SJSA1 (cell line): ENCODE data around the gene SPATA6L. TPM values are rescaled to one million over a fixed set of nuclear protein-coding genes. Genes with fewer than 3 reads are reported as not detected.
A peak's percentile ranks its signal among the peaks of the same experiment; 100 is the strongest.

Experiments
- DNase-seq, 2 experiments: peaks; one replicate each; pipeline ENCODE4 v3.0.0-alpha.2; 2015 to 2020; ENCODE audit warnings: low spot score in 2 of 2, low read depth in 1 of 2
- H3K27ac ChIP-seq: fragments of 250-450 bp; sonication (Bioruptor Pico); 2 replicates; pipeline ENCODE4 v1.5.1; 2020; ENCODE audit warnings: mild to moderate bottlenecking, moderate library complexity
- H3K27me3 ChIP-seq: fragments of 250-450 bp; sonication (Bioruptor Pico); replicated peaks from 2 replicates; pipeline ENCODE4 v1.5.1; 2020; ENCODE audit warnings: mild to moderate bottlenecking, moderate library complexity
- H3K36me3 ChIP-seq: fragments of 250-450 bp; sonication (Bioruptor Pico); 2 replicates; pipeline ENCODE4 v1.5.1; 2020; ENCODE audit warnings: mild to moderate bottlenecking
- H3K4me1 ChIP-seq: fragments of 250-450 bp; sonication (Bioruptor Pico); replicated peaks from 2 replicates; pipeline ENCODE4 v1.6.1; 2021; ENCODE audit warnings: mild to moderate bottlenecking
- H3K4me3 ChIP-seq: fragments of 250-450 bp; sonication (Bioruptor Pico); 2 replicates; pipeline ENCODE4 v1.5.1; 2020; ENCODE audit warnings: mild to moderate bottlenecking
- H3K9me3 ChIP-seq: fragments of 250-450 bp; sonication (Bioruptor Pico); replicated peaks from 2 replicates; pipeline ENCODE4 v1.5.1; 2020; ENCODE audit warnings: mild to moderate bottlenecking
- total RNA-seq: library from RNA; depleted of rRNA; stranded (reverse); fragments of >200 nt; shearing (Covaris generic); gene quantifications from 2 replicates; pipeline ENCODE4 v1.2.3, GENCODE V29; 2014

Gene SPATA6L
- total RNA-seq, 1 experiment from 2014 or later: 0.13 TPM

- H3K4me3 ChIP-seq: no peak overlapping the region
- H3K36me3 ChIP-seq: no peaks in the 10 kb centered on the region
- DNase-seq: no peak
- H3K27me3 ChIP-seq: no peaks in the 10 kb centered on the region
- H3K27ac ChIP-seq: no peak overlapping the region
- no peaks in the 10 kb centered on the region for H3K9me3 ChIP-seq
- H3K4me1 ChIP-seq: no peaks in the 10 kb centered on the region
Observed at GRCh38 chr9:4603830-4604229, 62.5 kb downstream of the SPATA6L start.

- no peaks in the 10 kb centered on the region for H3K9me3 ChIP-seq
- no peaks in the 10 kb centered on the region for H3K36me3 ChIP-seq
- DNase-seq: no peak
- no peak overlapping the region for H3K27ac ChIP-seq
- H3K4me1 ChIP-seq: 0 out of 2 replicates have a peak, but pooled peaks cover 8% of the 10 kb centered on the region
- H3K4me3 ChIP-seq: no peak overlapping the region
- no peaks in the 10 kb centered on the region for H3K27me3 ChIP-seq
Observed at GRCh38 chr9:4600368-4600767, 65.9 kb downstream of the SPATA6L start.

- H3K4me1 ChIP-seq: peaks cover 11% of the 10 kb centered on the region
- no peak overlapping the region for H3K27ac ChIP-seq
- H3K9me3 ChIP-seq: no peaks in the 10 kb centered on the region
- H3K27me3 ChIP-seq: no peaks in the 10 kb centered on the region
- no peaks in the 10 kb centered on the region for H3K36me3 ChIP-seq
- no peak overlapping the region for H3K4me3 ChIP-seq
- DNase-seq: no peak
Observed at GRCh38 chr9:4596165-4596922, 69.9 kb downstream of the SPATA6L start.

GRCh38 chr9:4594994-4595393 lies 71.3 kb downstream of the SPATA6L start:
- H3K27ac ChIP-seq: no peak overlapping the region
- no peaks in the 10 kb centered on the region for H3K9me3 ChIP-seq
- no peak overlapping the region for H3K4me3 ChIP-seq
- H3K36me3 ChIP-seq: no peaks in the 10 kb centered on the region
- no peaks in the 10 kb centered on the region for H3K27me3 ChIP-seq
- no peak for DNase-seq
- H3K4me1 ChIP-seq: peaks cover 24% of the 10 kb centered on the region

GRCh38 chr9:4594545-4594944 lies 71.7 kb downstream of the SPATA6L start:
- Histone ChIP-seq H3K4me1 (peaks cover 27% of the 10 kb centered on the region), H3K9me3 (no peaks in the 10 kb centered on the region), H3K4me3 (no peak overlapping the region), H3K27me3 (no peaks in the 10 kb centered on the region), H3K36me3 (no peaks in the 10 kb centered on the region), H3K27ac (no peak overlapping the region)
- no peak for DNase-seq

GRCh38 chr9:4592886-4593285 lies 73.4 kb downstream of the SPATA6L start:
- H3K27ac ChIP-seq: no peak overlapping the region
- H3K27me3 ChIP-seq: no peaks in the 10 kb centered on the region
- DNase-seq: no peak
- H3K36me3 ChIP-seq: no peaks in the 10 kb centered on the region
- peaks cover 27% of the 10 kb centered on the region for H3K4me1 ChIP-seq
- H3K9me3 ChIP-seq: no peaks in the 10 kb centered on the region
- no peak overlapping the region for H3K4me3 ChIP-seq

- Histone ChIP-seq H3K27ac (no peak overlapping the region), H3K4me1 (peaks cover 27% of the 10 kb centered on the region)
- no peak for DNase-seq
Observed at GRCh38 chr9:4592295-4592694, 74.0 kb downstream of the SPATA6L start.

GRCh38 chr9:4591123-4591500 lies 75.2 kb downstream of the SPATA6L start:
- peak overlapping the region; percentile 55 for H3K27ac ChIP-seq
- no peak overlapping the region for H3K4me3 ChIP-seq
- no peaks in the 10 kb centered on the region for H3K9me3 ChIP-seq
- H3K36me3 ChIP-seq: no peaks in the 10 kb centered on the region
- DNase-seq: no peak
- H3K27me3 ChIP-seq: no peaks in the 10 kb centered on the region
- peaks cover 21% of the 10 kb centered on the region for H3K4me1 ChIP-seq

More at GRCh38 chr9:4592295-4592694, 74.0 kb downstream of the SPATA6L start:
- H3K36me3 ChIP-seq: no peaks in the 10 kb centered on the region
- H3K27me3 ChIP-seq: no peaks in the 10 kb centered on the region
- H3K4me3 ChIP-seq: no peak overlapping the region
- no peaks in the 10 kb centered on the region for H3K9me3 ChIP-seq

GRCh38 chr9:4590430-4591122 lies 75.7 kb downstream of the SPATA6L start:
- H3K36me3 ChIP-seq: no peaks in the 10 kb centered on the region
- H3K4me3 ChIP-seq: no peak overlapping the region
- H3K9me3 ChIP-seq: no peaks in the 10 kb centered on the region
- DNase-seq: peak; percentile 42 to 62
- H3K4me1 ChIP-seq: peaks cover 19% of the 10 kb centered on the region
- H3K27ac ChIP-seq: peak overlapping the region; percentile 55
- H3K27me3 ChIP-seq: no peaks in the 10 kb centered on the region

- no peak for DNase-seq
- Histone ChIP-seq H3K4me1 (peaks cover 19% of the 10 kb centered on the region), H3K4me3 (no peak overlapping the region), H3K9me3 (no peaks in the 10 kb centered on the region), H3K36me3 (no peaks in the 10 kb centered on the region), H3K27me3 (no peaks in the 10 kb centered on the region), H3K27ac (no peak overlapping the region)
Observed at GRCh38 chr9:4588721-4589120, 77.6 kb downstream of the SPATA6L start.

- Histone ChIP-seq H3K4me1 (peaks cover 4% of the 10 kb centered on the region), H3K36me3 (no peaks in the 10 kb centered on the region), H3K9me3 (no peaks in the 10 kb centered on the region), H3K27me3 (no peaks in the 10 kb centered on the region), H3K4me3 (no peak overlapping the region), H3K27ac (no peak overlapping the region)
- no peak for DNase-seq
Observed at GRCh38 chr9:4585135-4585534, 81.1 kb downstream of the SPATA6L start.

- DNase-seq: no peak
- Histone ChIP-seq H3K4me1 (no peaks in the 10 kb centered on the region; the same call in 1 of the 2 replicates), H3K36me3 (no peaks in the 10 kb centered on the region), H3K4me3 (no peak overlapping the region), H3K27ac (no peak overlapping the region), H3K27me3 (no peaks in the 10 kb centered on the region), H3K9me3 (no peaks in the 10 kb centered on the region)
Observed at GRCh38 chr9:4584636-4585035, 81.6 kb downstream of the SPATA6L start.

- no peak overlapping the region for H3K4me3 ChIP-seq
- DNase-seq: no peak
- H3K36me3 ChIP-seq: no peaks in the 10 kb centered on the region
- no peaks in the 10 kb centered on the region for H3K9me3 ChIP-seq
- H3K4me1 ChIP-seq: no peaks in the 10 kb centered on the region; the same call in 1 of the 2 replicates
- H3K27me3 ChIP-seq: no peaks in the 10 kb centered on the region
- H3K27ac ChIP-seq: no peak overlapping the region
Observed at GRCh38 chr9:4583001-4583400, 83.3 kb downstream of the SPATA6L start.

- Histone ChIP-seq H3K27me3 (no peaks in the 10 kb centered on the region), H3K27ac (no peak overlapping the region), H3K9me3 (no peaks in the 10 kb centered on the region), H3K4me3 (no peak overlapping the region), H3K4me1 (no peaks in the 10 kb centered on the region; the same call in 1 of the 2 replicates), H3K36me3 (no peaks in the 10 kb centered on the region)
- no peak for DNase-seq
Observed at GRCh38 chr9:4581861-4582565, 84.3 kb downstream of the SPATA6L start.
